ENCODE data around the gene LRRC8B.

- TF ChIP-seq CTCF (conservative IDR thresholded peaks at IDR 0.05; ENCODE audit: low read length), result no peak
- no peak for TF ChIP-seq EZH2phosphoT487 (IDR thresholded peaks at IDR 0.05; ENCODE audit: borderline replicate concordance)
These were observed 89.3 kb downstream of the LRRC8B start for GRCh38 chr1:89613928-89614327.

Data from Loucy (cell line).